Measurements from ENCODE around the gene WWC2.
"Not testable (repeated sequence)": the region's sequence is repeated elsewhere in the genome, so short reads cannot be mapped to it uniquely, and the experiment has no call there.

Gene WWC2

DNA sequence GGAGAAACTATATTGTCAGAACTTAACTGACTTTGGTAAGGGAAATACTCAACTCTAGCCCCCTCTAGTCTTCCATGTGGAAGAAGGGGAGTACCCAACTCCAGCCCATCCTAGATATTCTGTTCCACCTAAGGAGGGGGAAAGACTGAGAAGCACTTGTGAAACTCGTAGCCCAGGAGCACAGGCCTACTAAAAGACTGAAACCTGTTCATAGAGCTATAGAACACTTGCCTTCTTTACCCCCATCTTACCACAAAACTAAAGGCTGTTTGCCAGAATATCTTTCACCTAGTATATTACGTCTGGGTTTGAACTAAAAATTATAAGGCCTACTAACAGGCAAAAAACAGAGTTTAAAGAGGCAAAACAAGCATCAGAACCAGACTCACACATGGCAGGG is 205.5 kb downstream of the WWC2 start:
- DNase-seq: no peak

DNA sequence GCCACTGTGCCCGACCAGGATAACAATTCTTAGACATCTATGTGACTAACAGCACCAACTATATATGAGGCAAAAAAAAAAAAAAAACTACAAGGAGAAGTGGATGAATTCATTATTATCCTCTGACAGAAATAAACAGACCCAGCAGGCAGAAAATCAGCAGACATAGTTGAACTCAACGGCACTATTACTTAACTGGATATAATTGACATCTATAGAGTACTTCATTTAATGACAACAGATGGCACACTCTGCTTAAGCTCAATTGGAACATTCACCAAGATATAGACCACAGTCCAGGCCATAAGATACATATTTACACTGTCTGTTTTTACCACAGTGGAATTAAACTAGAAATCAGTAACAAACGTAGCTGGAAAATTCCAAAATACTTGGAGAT is 207.8 kb downstream of the WWC2 start:
- DNase-seq: peak; percentile 76

DNA sequence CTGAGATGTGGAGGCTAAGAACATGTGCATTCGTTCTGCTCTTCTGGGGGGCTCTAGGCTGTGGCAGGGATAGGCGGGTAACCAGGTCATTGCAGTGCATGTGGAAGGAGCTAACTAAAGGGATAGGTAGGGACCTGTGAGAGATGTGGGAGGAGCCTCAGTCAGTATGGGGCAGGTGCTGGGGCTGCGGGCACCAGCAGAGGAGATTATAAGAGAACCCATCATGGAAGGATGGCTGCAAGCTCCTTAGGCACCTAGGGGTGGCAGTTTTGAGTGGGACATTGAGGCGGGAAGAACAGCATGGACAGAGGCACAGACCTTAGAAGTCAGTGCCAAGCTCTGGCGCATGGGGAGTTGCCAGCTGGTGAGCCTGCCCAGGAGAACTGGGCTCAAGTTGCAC is 213.8 kb downstream of the WWC2 start:
- DNase-seq: no peak

- no peak for DNase-seq
These were observed 215.3 kb downstream of the WWC2 start for GRCh38 chr4:183314336-183314735.

- no peak for DNase-seq
These were observed 215.7 kb downstream of the WWC2 start for GRCh38 chr4:183314806-183315205.

DNA sequence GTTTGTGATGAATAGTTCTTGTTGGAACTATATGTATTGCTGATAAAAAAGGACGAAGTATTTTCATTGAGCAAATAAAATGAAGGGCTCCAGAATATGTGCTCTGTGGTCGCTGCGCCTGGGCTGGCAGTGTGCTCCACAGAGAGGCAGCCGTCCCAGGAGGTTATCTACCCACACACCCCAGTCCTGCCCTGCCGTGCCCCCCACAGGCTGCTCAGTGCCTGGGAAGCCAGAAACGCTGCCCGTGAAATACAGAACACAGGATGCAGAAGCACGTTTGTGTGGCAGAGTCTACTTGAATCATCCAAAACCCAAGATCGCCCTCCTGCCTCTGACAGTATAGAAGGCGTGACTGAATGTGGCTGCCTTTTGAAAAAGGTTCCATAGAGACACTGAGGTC is 219.6 kb downstream of the WWC2 start:
- DNase-seq: no peak

- no peak for DNase-seq
These were observed 221.4 kb downstream of the WWC2 start, which contains the start of gene CLDN22 for GRCh38 chr4:183320211-183321059. Gene CLDN22, minus strand, starts transcription at chr4:183320276. Its CDS starts 58 bp downstream, at chr4:183320218.

- DNase-seq: no peak
These were observed 222.0 kb downstream of the WWC2 start for GRCh38 chr4:183321079-183321478.

- no peak for DNase-seq
These were observed 222.5 kb downstream of the WWC2 start for GRCh38 chr4:183321516-183321915.

DNA sequence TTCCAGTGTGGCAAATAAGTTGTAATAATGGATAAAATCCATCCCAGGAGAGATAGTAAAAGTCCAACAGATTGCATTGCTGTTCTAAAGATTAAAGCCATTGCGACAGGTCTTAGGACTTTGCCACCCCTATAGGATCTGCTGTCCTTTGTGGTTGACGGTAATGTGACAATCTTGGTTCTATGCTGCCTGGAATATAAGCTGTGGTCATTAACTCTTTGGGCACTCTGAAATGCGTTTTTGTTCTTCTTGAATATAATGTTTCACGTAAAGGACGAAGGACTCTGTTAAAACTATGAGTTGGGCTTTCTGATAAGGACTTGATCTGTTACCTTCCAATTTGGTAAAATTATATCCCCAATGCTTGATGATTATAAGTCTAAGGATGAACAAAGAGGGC is 223.3 kb downstream of the WWC2 start, which contains the start of gene CLDN24:
TSS of gene CLDN24 (minus strand) at position 101 of the 400 bp plus-strand sequence. CDS start at position 101, 0 bp downstream.
- no peak for DNase-seq

GRCh38 chr4:183323295-183323694 is 224.2 kb downstream of the WWC2 start:
- DNase-seq: no peak

- not testable (repeated sequence) for DNase-seq
These were observed 225.0 kb downstream of the WWC2 start for GRCh38 chr4:183324056-183324455.

DNA sequence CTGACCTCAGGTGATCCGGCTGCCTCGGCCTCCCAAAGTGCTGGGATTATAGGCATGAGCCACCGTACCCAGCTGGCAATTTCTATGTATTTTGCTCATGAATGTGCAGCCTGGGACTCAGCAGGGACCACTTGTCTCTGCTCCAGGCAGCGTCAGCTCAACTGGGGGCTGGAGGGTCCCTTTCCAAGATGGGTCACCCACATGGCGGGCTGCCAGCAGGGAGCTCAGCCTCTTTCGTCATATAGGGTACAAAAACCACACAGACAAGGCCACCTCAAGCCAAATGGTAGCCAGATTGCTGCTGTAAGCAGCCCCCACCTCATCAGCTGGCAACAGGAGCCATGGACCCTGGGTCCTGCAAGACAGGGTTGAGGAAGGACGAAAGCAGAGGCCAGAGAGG is 225.6 kb downstream of the WWC2 start:
- no peak for DNase-seq

DNA sequence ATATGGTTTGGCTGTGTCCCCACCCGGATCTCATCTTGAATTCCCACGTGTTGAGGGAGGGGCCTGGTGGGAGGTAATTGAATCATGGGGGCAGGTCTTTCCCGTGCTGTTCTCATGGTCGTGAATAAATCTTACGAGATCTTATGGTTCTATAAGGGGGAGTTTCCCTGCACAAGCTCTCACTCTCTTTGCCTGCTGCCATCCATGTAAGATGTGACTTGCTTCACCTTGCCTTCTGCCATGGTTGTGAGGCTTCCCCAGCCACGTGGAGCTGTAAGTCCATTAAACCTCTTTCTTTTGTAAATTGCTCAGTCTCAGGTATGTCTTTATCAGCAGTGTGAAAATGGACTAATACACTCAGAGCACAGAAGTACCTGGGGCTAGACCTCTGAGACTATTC is 227.3 kb downstream of the WWC2 start:
- DNase-seq: not testable (repeated sequence)

GRCh38 chr4:183326853-183327252 is 227.8 kb downstream of the WWC2 start:
- DNase-seq: no peak

- no peak for DNase-seq
These were observed 228.8 kb downstream of the WWC2 start for GRCh38 chr4:183327827-183328226.

DNA sequence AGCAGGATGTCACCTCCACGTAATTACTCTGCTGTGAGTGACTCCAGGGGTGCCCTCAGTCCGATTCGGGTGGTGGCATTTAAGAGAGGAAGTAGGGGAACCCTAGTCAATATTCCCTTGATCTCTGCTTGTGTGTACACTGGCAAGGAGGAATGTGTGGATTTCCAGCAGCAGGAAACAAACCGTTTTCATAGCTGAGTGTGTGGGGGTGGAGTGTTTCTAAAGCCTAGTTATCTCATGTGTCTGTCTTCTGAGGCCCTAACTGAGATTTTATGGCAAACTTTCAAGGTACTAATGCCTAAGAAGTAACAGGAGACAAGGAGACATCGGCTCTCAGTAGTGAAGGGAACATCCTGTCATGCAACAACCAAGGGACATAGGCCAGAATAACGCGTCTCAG is 229.8 kb downstream of the WWC2 start:
- DNase-seq: no peak

GRCh38 chr4:183329244-183329643 is 230.2 kb downstream of the WWC2 start:
- DNase-seq: no peak

DNA sequence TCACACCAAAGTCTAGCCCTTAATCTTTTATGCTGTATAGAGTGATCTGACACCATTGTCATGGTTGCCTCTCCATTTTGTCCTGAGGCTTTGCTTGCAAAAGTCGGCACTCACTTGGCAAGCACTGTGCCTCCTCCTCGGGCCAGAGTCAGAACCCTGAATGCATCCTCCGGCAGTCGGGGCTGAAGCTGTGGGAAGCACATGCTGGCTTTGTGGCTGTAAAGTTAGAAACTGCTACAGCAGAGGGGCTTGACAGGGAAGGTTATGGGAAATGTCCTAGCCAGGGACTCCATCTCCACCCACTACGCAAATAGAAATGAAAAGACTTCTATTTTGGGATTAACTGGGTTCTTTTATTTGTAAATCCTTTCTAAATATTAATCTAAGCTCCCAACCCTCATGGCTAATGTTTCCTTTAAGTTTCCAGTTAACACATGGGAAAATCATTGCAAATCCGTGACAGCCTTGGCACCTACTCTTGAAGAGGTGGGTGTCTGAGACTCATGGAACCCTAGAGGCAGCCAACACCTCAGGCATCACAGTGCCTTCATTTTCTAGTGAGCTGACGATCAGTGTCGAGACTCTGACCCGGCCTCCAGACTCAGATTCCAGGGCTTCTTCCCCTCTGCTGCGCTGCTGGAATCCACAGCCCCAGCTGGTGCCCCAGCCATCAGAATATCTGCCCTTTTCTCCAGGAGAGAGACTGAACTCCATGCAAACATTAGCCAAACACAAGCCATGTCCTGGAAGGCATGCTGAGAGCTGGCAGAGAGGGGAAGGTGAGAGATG is 231.1 kb downstream of the WWC2 start:
- no peak for DNase-seq

DNA sequence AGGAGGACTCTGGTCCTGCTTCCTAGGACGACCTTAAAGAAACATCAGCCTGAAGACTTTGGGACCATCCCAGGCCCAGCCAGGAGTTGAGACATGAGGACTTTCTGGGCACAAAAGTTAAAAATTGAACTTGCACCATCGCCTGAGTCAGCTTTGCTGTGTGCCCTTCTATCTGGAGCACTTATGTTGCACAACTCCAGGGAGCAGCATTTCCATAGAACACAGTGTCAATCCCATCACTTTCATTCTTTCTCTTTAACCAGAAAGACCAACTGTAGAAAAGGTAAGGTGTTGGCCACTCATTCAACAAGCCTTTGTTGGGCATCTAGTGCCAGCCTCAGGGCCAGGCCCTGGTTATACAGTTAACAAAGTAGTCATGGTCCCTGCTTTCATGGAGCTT is 231.8 kb downstream of the WWC2 start:
- DNase-seq: no peak

DNA sequence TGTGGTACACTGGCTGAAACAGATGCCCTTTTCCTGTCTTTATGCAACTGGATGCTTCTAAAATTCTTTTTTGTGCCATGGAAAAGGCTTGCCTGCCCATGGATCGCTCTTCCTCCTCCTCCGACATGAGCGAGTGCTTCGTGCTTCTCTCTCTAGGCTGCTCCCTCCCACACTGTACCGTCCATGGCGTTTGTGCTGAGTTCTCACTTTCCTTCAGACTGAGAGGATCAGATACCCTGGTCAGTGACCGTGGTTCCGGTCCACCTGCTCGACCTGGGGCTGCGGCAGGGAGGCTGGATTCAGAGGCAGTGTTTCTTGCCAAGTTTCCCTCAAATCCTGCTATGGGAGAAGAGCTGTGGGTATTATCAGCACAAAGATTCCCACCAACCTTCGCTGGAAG is 233.4 kb downstream of the WWC2 start:
- DNase-seq: no peak

- DNase-seq: no peak
These were observed 234.1 kb downstream of the WWC2 start for GRCh38 chr4:183333202-183333601.

DNA sequence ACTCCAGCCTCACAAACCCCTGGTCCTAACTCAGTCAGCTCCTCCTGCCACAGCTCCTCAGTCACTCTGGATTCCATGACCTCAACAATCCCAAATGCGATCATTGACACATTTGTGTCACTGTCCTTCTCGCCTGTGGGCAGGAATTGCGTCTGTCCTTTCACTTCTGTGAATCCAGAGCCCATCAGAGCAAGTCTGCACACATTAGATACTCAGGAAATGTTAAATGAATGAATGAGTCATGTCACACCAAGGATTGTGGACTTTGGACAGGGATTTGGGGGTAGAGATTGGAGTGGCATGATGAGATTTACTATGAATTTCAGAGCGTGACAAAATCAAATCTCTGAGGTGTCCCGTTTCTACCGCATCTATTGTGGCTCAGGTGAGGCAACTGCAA is 234.9 kb downstream of the WWC2 start:
- DNase-seq: no peak

GRCh38 chr4:183335369-183335940 is 236.4 kb downstream of the WWC2 start:
- no peak for DNase-seq
